ENCODE results near the gene STYK1. TPM values are rescaled to one million over a fixed set of nuclear protein-coding genes. Genes with fewer than 3 reads are reported as not detected.
"Not testable (repeated sequence)": the region's sequence is repeated elsewhere in the genome, so short reads cannot be mapped to it uniquely, and the experiment has no call there.

Gene STYK1
- total RNA-seq, 1 donor from 2014 or later: 0.79 TPM

GRCh38 chr12:10600988-10601387 is 72.9 kb downstream of the STYK1 start:
- Mint-ChIP-seq H3K36me3 (ENCODE audit: insufficient read depth) (peaks cover 1% of the 10 kb centered on the region), H3K27me3 (no peaks in the 10 kb centered on the region), H3K27ac (no peak overlapping the region), H3K9me3 (ENCODE audit: low read depth) (no peaks in the 10 kb centered on the region), H3K4me1 (ENCODE audit: low read depth) (no peaks in the 10 kb centered on the region), H3K4me3 (ENCODE audit: low read depth) (no peak overlapping the region)
- no peak for DNase-seq (ENCODE audit: low spot score, unreplicated experiment)
- no peak for TF ChIP-seq CTCF (IDR thresholded peaks at IDR 0.05; ENCODE audit: unreplicated experiment)

- Mint-ChIP-seq H3K27ac (no peak overlapping the region), H3K9me3 (ENCODE audit: low read depth) (no peaks in the 10 kb centered on the region), H3K4me1 (ENCODE audit: low read depth) (no peaks in the 10 kb centered on the region), H3K27me3 (no peaks in the 10 kb centered on the region), H3K36me3 (ENCODE audit: insufficient read depth) (no peaks in the 10 kb centered on the region), H3K4me3 (ENCODE audit: low read depth) (no peak overlapping the region)
- no peak for DNase-seq (ENCODE audit: low spot score, unreplicated experiment)
- TF ChIP-seq CTCF (IDR thresholded peaks at IDR 0.05; ENCODE audit: unreplicated experiment): no peak
Measured at GRCh38 chr12:10595881-10596280, 78.0 kb downstream of the STYK1 start.

GRCh38 chr12:10590966-10591365 is 82.9 kb downstream of the STYK1 start:
- no peak overlapping the region for H3K4me3 Mint-ChIP-seq (ENCODE audit: low read depth)
- H3K36me3 Mint-ChIP-seq (ENCODE audit: insufficient read depth): peaks cover 3% of the 10 kb centered on the region
- no peak for TF ChIP-seq CTCF (IDR thresholded peaks at IDR 0.05; ENCODE audit: unreplicated experiment)

GRCh38 chr12:10584415-10584814 is 89.4 kb downstream of the STYK1 start:
- no peak overlapping the region for H3K4me3 Mint-ChIP-seq (ENCODE audit: low read depth)
- H3K36me3 Mint-ChIP-seq (ENCODE audit: insufficient read depth): peaks cover 33% of the 10 kb centered on the region
- H3K4me1 Mint-ChIP-seq (ENCODE audit: low read depth): no peaks in the 10 kb centered on the region
- H3K27me3 Mint-ChIP-seq: no peaks in the 10 kb centered on the region
- TF ChIP-seq CTCF (IDR thresholded peaks at IDR 0.05; ENCODE audit: unreplicated experiment): no peak
- no peak overlapping the region for H3K27ac Mint-ChIP-seq
- peaks cover 25% of the 10 kb centered on the region for H3K9me3 Mint-ChIP-seq (ENCODE audit: low read depth)
- no peak for DNase-seq (ENCODE audit: low spot score, unreplicated experiment)

More at GRCh38 chr12:10590966-10591365, 82.9 kb downstream of the STYK1 start:
- H3K27me3 Mint-ChIP-seq: no peaks in the 10 kb centered on the region
- H3K9me3 Mint-ChIP-seq (ENCODE audit: low read depth): no peaks in the 10 kb centered on the region
- H3K27ac Mint-ChIP-seq: no peak overlapping the region
- DNase-seq (ENCODE audit: low spot score, unreplicated experiment): no peak
- H3K4me1 Mint-ChIP-seq (ENCODE audit: low read depth): no peaks in the 10 kb centered on the region

- no peak for DNase-seq (ENCODE audit: low spot score, unreplicated experiment)
- H3K4me3 Mint-ChIP-seq (ENCODE audit: low read depth): no peak overlapping the region
- H3K36me3 Mint-ChIP-seq (ENCODE audit: insufficient read depth): peaks cover 31% of the 10 kb centered on the region
Measured at GRCh38 chr12:10582704-10583103, 91.1 kb downstream of the STYK1 start.

GRCh38 chr12:10582133-10582532 is 91.7 kb downstream of the STYK1 start:
- not testable (repeated sequence) for H3K27me3 Mint-ChIP-seq; H3K4me3 Mint-ChIP-seq (ENCODE audit: low read depth)
- peaks cover 25% of the 10 kb centered on the region for H3K9me3 Mint-ChIP-seq (ENCODE audit: low read depth)

More at GRCh38 chr12:10582704-10583103, 91.1 kb downstream of the STYK1 start:
- no peak for TF ChIP-seq CTCF (IDR thresholded peaks at IDR 0.05; ENCODE audit: unreplicated experiment)
- H3K4me1 Mint-ChIP-seq (ENCODE audit: low read depth): no peaks in the 10 kb centered on the region
- no peak overlapping the region for H3K27ac Mint-ChIP-seq
- peaks cover 25% of the 10 kb centered on the region for H3K9me3 Mint-ChIP-seq (ENCODE audit: low read depth)
- H3K27me3 Mint-ChIP-seq: no peaks in the 10 kb centered on the region

More at GRCh38 chr12:10582133-10582532, 91.7 kb downstream of the STYK1 start:
- H3K4me1 Mint-ChIP-seq (ENCODE audit: low read depth); H3K27ac Mint-ChIP-seq; DNase-seq (ENCODE audit: low spot score, unreplicated experiment): not testable (repeated sequence)
- peaks cover 30% of the 10 kb centered on the region for H3K36me3 Mint-ChIP-seq (ENCODE audit: insufficient read depth)
